HepG2 (cell line): ENCODE results near the gene CAMSAP2. TPM values are rescaled to one million over a fixed set of nuclear protein-coding genes. Genes with fewer than 3 reads are reported as not detected.

Experiments
- ATAC-seq: fragments of 200-7000 bp; cut with Tn5 transposase; 3 replicates; pipeline ENCODE4 v1.9.1; 2020; ENCODE audit warnings: mild to moderate bottlenecking, moderate library complexity
- BruUV-seq: library from RNA; stranded (reverse); fragments of 400-500 nt; replicated peaks from 2 replicates; lab custom pipeline; 2021; lab: Mats Ljungman, UMichigan
- CTCF ChIA-PET: fragments of 300-600 bp; formaldehyde crosslinking; extraction: SDS; loops from one replicate; lab custom pipeline; 2021; ENCODE audit warnings: low total read pairs, inconsistent platforms, low intra/inter-chr PET ratio; lab: Yijun Ruan, JAX
- POLR2A ChIA-PET: fragments of 350-600 bp; sonication (Branson Sonifier 250); formaldehyde crosslinking; loops from one replicate; lab custom pipeline; 2020; ENCODE audit warnings: antibody characterized with exemption, inconsistent platforms; lab: Yijun Ruan, JAX
- DNase-seq: peaks from one replicate; pipeline ENCODE4 v3.0.0-alpha.2; 2015; ENCODE audit warnings: low spot score
- FAIRE-seq: peaks from 3 replicates; lab custom pipeline; 2011; peaks lifted over from hg19 to GRCh38; lab: Jason Lieb, UNC
- H2AFZ ChIP-seq: one replicate; pipeline ENCODE4 v1.6.1; 2011; ENCODE audit warnings: low read length, inconsistent platforms
- H3K27ac ChIP-seq: fragments of 300-600 bp; 3 replicates; pipeline ENCODE4 v1.8.0; 2011; ENCODE audit warnings: mixed run types, mild to moderate bottlenecking, mixed read lengths, low read length, inconsistent platforms; ENCODE audit not compliant: insufficient read depth; ENCODE audit errors: extremely low read length
- H3K27me3 ChIP-seq, 2 experiments: fragments of 200-600 bp in 1 of 2; 2 replicates in 1 of 2; 3 replicates in 1 of 2; pipeline versions ENCODE4 v1.6.0 to v1.8.0; 2011; ENCODE audit warnings: low read length in 2 of 2, mild to moderate bottlenecking in 2 of 2, moderate library complexity in 2 of 2, inconsistent platforms in 1 of 2; ENCODE audit not compliant: insufficient read depth in 2 of 2, control insufficient read depth in 1 of 2
- H3K36me3 ChIP-seq, 2 experiments: fragments of 200-600 bp in 1 of 2; replicated peaks in 1 of 2; 2 replicates in 1 of 2; 3 replicates in 1 of 2; pipeline versions ENCODE4 v1.5.1 to v1.8.0; 2011; ENCODE audit warnings: low read length in 2 of 2, inconsistent platforms in 1 of 2; ENCODE audit not compliant: insufficient read depth in 2 of 2, control insufficient read depth in 1 of 2
- H3K4me1 ChIP-seq: 2 replicates; pipeline ENCODE4 v1.5.1; 2012; ENCODE audit warnings: low read length, inconsistent platforms; ENCODE audit not compliant: insufficient read depth
- H3K4me2 ChIP-seq: 2 replicates; pipeline ENCODE4 v1.6.0; 2011; ENCODE audit warnings: low read depth, low read length, inconsistent platforms
- H3K4me3 ChIP-seq, 3 experiments: fragments of 200-600 bp in 1 of 3; sonication (generic), shearing (Covaris generic) in 1 of 3; replicated peaks in 1 of 3; 2 replicates each; pipeline ENCODE4 v1.5.1; 2011 to 2016; ENCODE audit warnings: low read length in 3 of 3, inconsistent platforms in 2 of 3, low read depth in 2 of 3, mild to moderate bottlenecking in 2 of 3, control low read depth in 1 of 3, mixed read lengths in 1 of 3; ENCODE audit not compliant: insufficient read depth in 1 of 3
- H3K79me2 ChIP-seq: one replicate; pipeline ENCODE4 v1.6.1; 2011; ENCODE audit warnings: low read length, inconsistent platforms; ENCODE audit not compliant: insufficient read depth
- H3K9ac ChIP-seq: 2 replicates; pipeline ENCODE4 v1.6.0; 2011; ENCODE audit warnings: mild to moderate bottlenecking, low read depth, low read length, inconsistent platforms; ENCODE audit not compliant: insufficient read depth
- H3K9me3 ChIP-seq: 2 replicates; pipeline ENCODE4 v1.5.1; 2012; ENCODE audit warnings: mild to moderate bottlenecking, low read length
- H4K20me1 ChIP-seq: 2 replicates; pipeline ENCODE4 v1.6.0; 2011; ENCODE audit warnings: inconsistent platforms, mild to moderate bottlenecking, low read length, moderate library complexity; ENCODE audit not compliant: insufficient read depth
- FOXJ3 ChIP-seq: sonication (generic); formaldehyde crosslinking; IDR thresholded peaks from 2 replicates; pipeline ENCODE4 v1.4.0; 2020; ENCODE audit warnings: missing genetic modification reagents, mild to moderate bottlenecking, borderline replicate concordance
- GFI1 ChIP-seq: sonication (generic); formaldehyde crosslinking; IDR thresholded peaks from 2 replicates; pipeline ENCODE4 v1.5.0; 2020; ENCODE audit warnings: missing genetic modification reagents, mild to moderate bottlenecking, borderline replicate concordance
- HNRNPLL ChIP-seq: fragments of 200-400 bp; formaldehyde crosslinking; IDR thresholded peaks from 2 replicates; pipeline ENCODE4 v1.6.1; 2017; ENCODE audit warnings: mild to moderate bottlenecking, low read depth, low read length; ENCODE audit not compliant: poor library complexity, severe bottlenecking
- KDM2A ChIP-seq: sonication (generic); formaldehyde crosslinking; IDR thresholded peaks from 2 replicates; pipeline ENCODE4 v1.4.0; 2020; ENCODE audit warnings: low read depth, missing genetic modification reagents, borderline replicate concordance
- MTF1 ChIP-seq: sonication (generic); formaldehyde crosslinking; IDR thresholded peaks from 2 replicates; pipeline ENCODE4 v1.5.0; 2020; ENCODE audit warnings: missing genetic modification reagents
- NBN ChIP-seq: fragments of 450-650 bp; conservative IDR thresholded peaks from 2 replicates; pipeline ENCODE4 v1.6.1; 2017
- ONECUT2 ChIP-seq: sonication (generic); formaldehyde crosslinking; IDR thresholded peaks from 2 replicates; pipeline ENCODE4 v1.4.0; 2020; ENCODE audit warnings: missing genetic modification reagents
- POLR2A ChIP-seq, 2 experiments: IDR thresholded peaks; 2 replicates each; pipeline ENCODE4 v1.6.1; 2011; ENCODE audit warnings: low read depth in 2 of 2, low read length in 2 of 2, mild to moderate bottlenecking in 1 of 2, moderate library complexity in 1 of 2; ENCODE audit not compliant: insufficient read depth in 1 of 2
- REPIN1 ChIP-seq: sonication (generic); formaldehyde crosslinking; IDR thresholded peaks from 2 replicates; pipeline ENCODE4 v1.8.0; 2022; ENCODE audit warnings: missing genetic modification reagents, low read depth, mild to moderate bottlenecking, borderline replicate concordance
- RXRB ChIP-seq: IDR thresholded peaks from 2 replicates; pipeline ENCODE4 v1.6.1; 2016; ENCODE audit warnings: borderline replicate concordance, missing genetic modification reagents, missing compliant biosample characterization
- ZFY ChIP-seq: sonication (generic); formaldehyde crosslinking; IDR thresholded peaks from 2 replicates; pipeline ENCODE4 v1.4.0; 2020; ENCODE audit warnings: missing genetic modification reagents
- ZNF256 ChIP-seq: sonication (generic); formaldehyde crosslinking; conservative IDR thresholded peaks from 2 replicates; pipeline ENCODE4 v1.4.0; 2020; ENCODE audit warnings: missing genetic modification reagents
- ZNF263 ChIP-seq: sonication (generic); formaldehyde crosslinking; IDR thresholded peaks from 2 replicates; pipeline ENCODE4 v1.4.0; 2020; ENCODE audit warnings: missing genetic modification reagents
- ZNF337 ChIP-seq: sonication (generic); formaldehyde crosslinking; IDR thresholded peaks from 2 replicates; pipeline ENCODE4 v1.5.1; 2020; ENCODE audit warnings: missing genetic modification reagents, low read depth, mild to moderate bottlenecking, borderline replicate concordance
- ZNF562 ChIP-seq: sonication (generic); formaldehyde crosslinking; IDR thresholded peaks from 2 replicates; pipeline ENCODE4 v1.8.0; 2022; ENCODE audit warnings: missing genetic modification reagents, borderline replicate concordance
- ZNF605 ChIP-seq: sonication (generic); formaldehyde crosslinking; IDR thresholded peaks from 2 replicates; pipeline ENCODE4 v1.8.0; 2022; ENCODE audit warnings: mild to moderate bottlenecking, missing genetic modification reagents
- ZNF652 ChIP-seq: IDR thresholded peaks from 2 replicates; pipeline ENCODE4 v1.6.1; 2016; ENCODE audit warnings: low read depth, borderline replicate concordance
- ZNF672 ChIP-seq: sonication (generic); formaldehyde crosslinking; IDR thresholded peaks from 2 replicates; pipeline ENCODE4 v1.8.1; 2022; ENCODE audit warnings: missing genetic modification reagents
- WGBS: methylation state at CpG from one replicate; pipeline ENCODE4 v1.1.6; 2017; ENCODE audit warnings: low lambda C conversion rate; 5-methylcytosine and 5-hydroxymethylcytosine counted together
- in situ Hi-C: cut with HindIII; loops from 2 replicates; pipeline ENCODE4 v1.10.0; 2017; ENCODE audit warnings: low pct_unique_long_range_greater_than_20kb; ENCODE audit not compliant: extremely low pct_ligation_motif_present
- intact Hi-C: fragments of 100-400 bp; cut with micrococcal nuclease; formaldehyde crosslinking; loops from one replicate; pipeline ENCODE4 v1.10.0; 2022; ENCODE audit not compliant: unreplicated experiment
- polyA plus RNA-seq, 8 experiments: library from polyadenylated mRNA; depleted of rRNA in 3 of 8; stranded (reverse) in 7 of 8; unstranded in 1 of 8; fragments of >200 nt; fragmentation: Illumina TruSeq in 4 of 8; extraction: Trizol in 4 of 8; gene quantifications; 2 replicates each; pipeline versions ENCODE4 v1.2.1 to v1.2.3, GENCODE V29; 2011 to 2016; ENCODE audit warnings: low read depth in 4 of 8, missing spikeins in 1 of 8, mixed read lengths in 1 of 8; ENCODE audit not compliant: insufficient read depth in 1 of 8
- total RNA-seq, 5 experiments: library from RNA; depleted of rRNA; stranded (reverse); fragments of >200 nt; fragmentation: Illumina TruSeq; extraction: Trizol; gene quantifications; 2 replicates each; pipeline ENCODE4 v1.2.3, GENCODE V29; 2016; ENCODE audit warnings: low read depth in 1 of 5
- TF ChIP-seq, protein P1 (sequence below): sonication (generic); formaldehyde crosslinking; IDR thresholded peaks from 2 replicates; pipeline ENCODE4 v1.5.0; 2020; ENCODE audit warnings: missing genetic modification reagents

CAMSAP2 gene
- total and polyA plus RNA-seq, 2 of the 13 experiments (the other 11 are each of a cell fraction or from before 2014, with no cell fraction given): 3.4 to 8.2 TPM

DNA sequence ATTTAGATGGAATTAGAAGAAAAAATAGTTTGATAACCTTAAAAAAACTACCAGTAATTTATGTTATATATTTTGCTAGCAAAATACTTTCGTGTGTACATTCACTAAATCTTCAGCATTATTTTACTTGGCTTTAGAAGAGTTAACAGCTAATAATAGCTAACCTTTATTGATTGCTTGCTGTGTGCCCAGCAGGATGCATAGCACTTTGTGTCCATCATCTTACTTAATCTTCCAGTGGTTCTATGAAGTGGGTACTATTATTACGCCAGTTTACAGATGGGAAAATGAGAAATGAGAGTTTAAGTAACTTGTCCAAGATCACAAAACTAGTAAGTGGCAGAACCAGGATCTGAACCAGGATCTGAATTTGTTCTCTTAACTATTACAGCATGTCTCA is 92.4 kb downstream of the CAMSAP2 start:
- no TSS peak for BruUV-seq
- no peaks in the 10 kb centered on the region for H3K4me1 ChIP-seq
- in situ Hi-C loops: no loop called here
- ChIA-PET POLR2A (no interaction called here), CTCF (no interaction called here)
- no peaks in the 10 kb centered on the region for H3K79me2 ChIP-seq
- no peaks in the 10 kb centered on the region; a peak in 2 of 5 replicates for H3K36me3 ChIP-seq
- ATAC-seq (no peak), FAIRE-seq (no peak), DNase-seq (no peak)
- TF ChIP-seq ZNF652 (CRISPR knock-in tag): peak; percentile 34; the same call in 1 of the 2 replicates
- TF ChIP-seq ONECUT2 (CRISPR knock-in tag): no peak
- WGBS: 93% methylated on average over 2 of the region's 2 CpGs
- no peak overlapping the region for H3K4me2 ChIP-seq
- H3K9ac ChIP-seq: no peak overlapping the region
- H3K27ac ChIP-seq: no peak overlapping the region
- H3K27me3 ChIP-seq: no peaks in the 10 kb centered on the region
- intact Hi-C loops: no loop called here
- no peaks in the 10 kb centered on the region for H3K9me3 ChIP-seq
- 0 out of 2 replicates have a peak, but pooled peaks cover 3% of the 10 kb centered on the region for H4K20me1 ChIP-seq
- H2AFZ ChIP-seq: no peak overlapping the region
- H3K4me3 ChIP-seq: no peak overlapping the region

DNA sequence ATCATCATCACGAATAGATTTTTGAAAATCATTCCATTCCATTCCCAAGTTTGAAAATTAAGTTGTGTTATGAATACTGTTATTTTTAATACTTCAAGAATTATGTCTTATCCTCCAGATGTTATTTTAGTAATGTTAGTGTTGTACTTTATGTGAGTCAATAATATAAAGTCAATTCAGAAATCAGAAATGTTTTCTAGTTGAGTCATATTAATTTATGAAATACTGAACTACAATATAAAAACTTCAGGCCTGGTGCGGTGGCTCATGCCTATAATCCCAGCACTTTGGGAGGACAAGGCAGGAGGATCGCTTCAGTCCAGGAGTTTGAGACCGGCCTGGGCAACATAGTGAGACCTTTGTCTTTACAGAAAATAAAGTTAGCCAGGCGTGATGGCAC is 95.7 kb downstream of the CAMSAP2 start:
- no TSS peak for BruUV-seq
- DNase-seq: no peak
- Histone ChIP-seq H3K27me3 (no peaks in the 10 kb centered on the region), H3K79me2 (no peaks in the 10 kb centered on the region), H4K20me1 (no peaks in the 10 kb centered on the region), H3K27ac (no peak overlapping the region), H2AFZ (no peak overlapping the region), H3K4me3 (no peak overlapping the region), H3K9ac (no peak overlapping the region), H3K4me1 (no peaks in the 10 kb centered on the region), H3K4me2 (no peak overlapping the region), H3K9me3 (no peaks in the 10 kb centered on the region), H3K36me3 (no peaks in the 10 kb centered on the region; a peak in 2 of 5 replicates)
- in situ Hi-C loops: no loop called here
- ChIA-PET POLR2A (no interaction called here), CTCF (no interaction called here)
- no peak for FAIRE-seq
- ATAC-seq: no peak
- TF ChIP-seq, protein P1, sequence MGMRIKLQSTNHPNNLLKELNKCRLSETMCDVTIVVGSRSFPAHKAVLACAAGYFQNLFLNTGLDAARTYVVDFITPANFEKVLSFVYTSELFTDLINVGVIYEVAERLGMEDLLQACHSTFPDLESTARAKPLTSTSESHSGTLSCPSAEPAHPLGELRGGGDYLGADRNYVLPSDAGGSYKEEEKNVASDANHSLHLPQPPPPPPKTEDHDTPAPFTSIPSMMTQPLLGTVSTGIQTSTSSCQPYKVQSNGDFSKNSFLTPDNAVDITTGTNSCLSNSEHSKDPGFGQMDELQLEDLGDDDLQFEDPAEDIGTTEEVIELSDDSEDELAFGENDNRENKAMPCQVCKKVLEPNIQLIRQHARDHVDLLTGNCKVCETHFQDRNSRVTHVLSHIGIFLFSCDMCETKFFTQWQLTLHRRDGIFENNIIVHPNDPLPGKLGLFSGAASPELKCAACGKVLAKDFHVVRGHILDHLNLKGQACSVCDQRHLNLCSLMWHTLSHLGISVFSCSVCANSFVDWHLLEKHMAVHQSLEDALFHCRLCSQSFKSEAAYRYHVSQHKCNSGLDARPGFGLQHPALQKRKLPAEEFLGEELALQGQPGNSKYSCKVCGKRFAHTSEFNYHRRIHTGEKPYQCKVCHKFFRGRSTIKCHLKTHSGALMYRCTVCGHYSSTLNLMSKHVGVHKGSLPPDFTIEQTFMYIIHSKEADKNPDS: no peak
- TF ChIP-seq KDM2A (no peak), ZNF672 (CRISPR knock-in tag) (no peak), FOXJ3 (CRISPR knock-in tag) (no peak), HNRNPLL (no peak), REPIN1 (no peak), RXRB (CRISPR knock-in tag) (no peak), POLR2A (IDR thresholded peaks at IDR 0.05; ENCODE audit: insufficient read depth in 1 of 2, low read depth in 2 of 2, low read length in 2 of 2) (no peak), ZNF263 (no peak), ZNF605 (no peak), MTF1 (no peak), ZNF337 (no peak), ZNF562 (no peak), GFI1 (no peak), ZFY (CRISPR knock-in tag) (no peak), ZNF256 (no peak), NBN (no peak)
- WGBS: 95% methylated on average over 5 of the region's 5 CpGs
- intact Hi-C loops: no loop called here
